Lung (tissue), 12 donors: ENCODE results near the gene GRID1. TPM values are rescaled to one million over a fixed set of nuclear protein-coding genes. Genes with fewer than 3 reads are reported as not detected.

ENCODE experiments used
- ATAC-seq: fragments of 200-7000 bp; cut with Tn5 transposase; one replicate; pipeline ENCODE4 v1.9.1; 2020; ENCODE audit warnings: moderate number of reproducible peaks; ENCODE audit not compliant: insufficient read depth, low FRiP score
- DNase-seq, 3 donors: peaks; one replicate each; pipeline ENCODE4 v3.0.0-alpha.2; 2013 to 2017
- H3K27ac ChIP-seq, 2 donors: one replicate each; pipeline ENCODE4 v1.5.1; 2013; ENCODE audit warnings: mild to moderate bottlenecking in 2 of 2, moderate library complexity in 2 of 2, control low read depth in 1 of 2, inconsistent platforms in 1 of 2, low read depth in 1 of 2, low read length in 1 of 2
- H3K27me3 ChIP-seq, 3 donors: one replicate each; pipeline ENCODE4 v1.5.1; 2013; ENCODE audit warnings: low read length in 2 of 3; ENCODE audit not compliant: control insufficient read depth in 3 of 3, insufficient read depth in 3 of 3
- H3K36me3 ChIP-seq, 4 donors: one replicate each; pipeline ENCODE4 v1.5.1; 2013; ENCODE audit warnings: low read length in 4 of 4, mild to moderate bottlenecking in 1 of 4, moderate library complexity in 1 of 4; ENCODE audit not compliant: control insufficient read depth in 4 of 4, insufficient read depth in 4 of 4
- H3K4me1 ChIP-seq, 5 donors: one replicate each; pipeline ENCODE4 v1.5.1; 2013; ENCODE audit warnings: low read length in 5 of 5, mild to moderate bottlenecking in 2 of 5, moderate library complexity in 1 of 5; ENCODE audit not compliant: control insufficient read depth in 5 of 5, insufficient read depth in 5 of 5
- H3K4me3 ChIP-seq: one replicate; pipeline ENCODE4 v1.5.1; 2013; ENCODE audit warnings: mild to moderate bottlenecking, control low read depth, moderate library complexity
- H3K9ac ChIP-seq, 2 donors: one replicate each; pipeline ENCODE4 v1.5.1; 2013; ENCODE audit warnings: low read length in 2 of 2, control low read depth in 1 of 2; ENCODE audit not compliant: insufficient read depth in 1 of 2
- H3K9me3 ChIP-seq, 4 donors: one replicate each; pipeline ENCODE4 v1.5.1; 2013; ENCODE audit warnings: low read length in 3 of 4, mild to moderate bottlenecking in 1 of 4, moderate library complexity in 1 of 4; ENCODE audit not compliant: control insufficient read depth in 4 of 4, insufficient read depth in 3 of 4
- CTCF ChIP-seq: IDR thresholded peaks from 2 replicates; pipeline ENCODE4 v1.5.1; 2012; ENCODE audit warnings: mild to moderate bottlenecking; ENCODE audit errors: control extremely low read depth, extremely low read depth
- WGBS, 2 donors: extraction: QIAGEN DNeasy Blood & Tissue Kit; methylation state at CpG; one replicate each; pipeline ENCODE4 v1.1.7; 2013; 5-methylcytosine and 5-hydroxymethylcytosine counted together
- polyA plus RNA-seq, 2 donors: library from polyadenylated mRNA; stranded (reverse); fragments of 200-250 nt; gene quantifications; one replicate each; pipeline ENCODE4 v1.2.1, GENCODE V29; 2013
- total RNA-seq, 2 donors: library from RNA; depleted of rRNA in 1 of 2; stranded (reverse); fragments of >200 nt in 1 of 2; gene quantifications; one replicate each; pipeline ENCODE4 v1.2.1, GENCODE V29; 2014 to 2021
- donor health status: control.
- donor health status: control.
- donor health status: Bipolar disorder and iron deficiency.
- donor health status: healthy.
- donor health status: DM: yes; HTN: yes; CAD: no.

GRID1 gene
- total and polyA plus RNA-seq, 4 donors = 1.1 to 3.6 (median 2.2) TPM

GRCh38 chr10:85810674-85811073 is 555.9 kb downstream of the GRID1 start:
- no peak for ATAC-seq
- no peak for TF ChIP-seq CTCF
- no peak for DNase-seq
- Histone ChIP-seq H3K4me1 (no peaks in the 10 kb centered on the region), H3K27ac (no peak overlapping the region), H3K36me3 (no peaks in the 10 kb centered on the region), H3K27me3 (no peaks in the 10 kb centered on the region), H3K9ac (no peak overlapping the region), H3K4me3 (no peak overlapping the region), H3K9me3 (peaks cover 0 to 13% (median 5%) of the 10 kb centered on the region in 4 donors)
- WGBS, 2 donors = 76 to 87% methylated on average over 1 of the region's 1 CpG

- Histone ChIP-seq H3K9ac (no peak overlapping the region), H3K27ac (no peak overlapping the region), H3K9me3 (no peaks in the 10 kb centered on the region), H3K4me3 (no peak overlapping the region), H3K27me3 (no peaks in the 10 kb centered on the region), H3K4me1 (peaks cover 0 to 13% (median 5%) of the 10 kb centered on the region in 5 donors), H3K36me3 (no peaks in the 10 kb centered on the region)
- 22 to 31% methylated on average over 3 of the region's 3 CpGs for WGBS, 2 donors
- ATAC-seq = no peak
- no peak for DNase-seq
- no peak for TF ChIP-seq CTCF
Measured at GRCh38 chr10:85795460-85795859, 571.1 kb downstream of the GRID1 start.

GRCh38 chr10:85794553-85794952 is 572.0 kb downstream of the GRID1 start:
- no peak for TF ChIP-seq CTCF
- H3K27me3 ChIP-seq = no peaks in the 10 kb centered on the region
- peaks cover 0 to 15% (median 5%) of the 10 kb centered on the region in 5 donors for H3K4me1 ChIP-seq
- ATAC-seq (no peak), DNase-seq (no peak)
- no peak overlapping the region for H3K9ac ChIP-seq
- H3K27ac ChIP-seq = no peak overlapping the region
- 62 to 71% methylated on average over 2 of the region's 2 CpGs for WGBS, 2 donors
- no peaks in the 10 kb centered on the region for H3K9me3 ChIP-seq
- no peak overlapping the region for H3K4me3 ChIP-seq
- no peaks in the 10 kb centered on the region for H3K36me3 ChIP-seq

- Histone ChIP-seq H3K9ac (no peak overlapping the region), H3K36me3 (no peaks in the 10 kb centered on the region), H3K27ac (no peak overlapping the region), H3K27me3 (no peaks in the 10 kb centered on the region), H3K4me3 (no peak overlapping the region), H3K4me1 (peaks cover 0 to 16% (median 5%) of the 10 kb centered on the region in 5 donors), H3K9me3 (no peaks in the 10 kb centered on the region)
- TF ChIP-seq CTCF = no peak
- ATAC-seq (peak; percentile 21), DNase-seq (no peak)
- 69 to 75% methylated on average over 3 of the region's 3 CpGs for WGBS, 2 donors
Measured at GRCh38 chr10:85792533-85792858, 574.1 kb downstream of the GRID1 start.
